Progenitor cell of endocrine pancreas (in vitro differentiated cells): ENCODE data around the gene PYM1. TPM values are rescaled to one million over a fixed set of nuclear protein-coding genes. Genes with fewer than 3 reads are reported as not detected.

ENCODE experiments used
- DNase-seq: peaks from one replicate; pipeline ENCODE4 v3.0.0; 2021; ENCODE audit warnings: low spot score; ENCODE audit not compliant: unreplicated experiment
- H3K27ac Mint-ChIP-seq: 2 replicates; pipeline ENCODE4 v1.8.0; 2021; ENCODE audit warnings: mild to moderate bottlenecking, moderate library complexity, mixed read lengths
- H3K27me3 Mint-ChIP-seq: 2 replicates; pipeline ENCODE4 v1.8.0; 2021; ENCODE audit warnings: mixed read lengths
- H3K36me3 Mint-ChIP-seq: 2 replicates; pipeline ENCODE4 v1.8.0; 2022; ENCODE audit warnings: mixed read lengths; ENCODE audit not compliant: insufficient read depth
- H3K4me1 Mint-ChIP-seq: 2 replicates; pipeline ENCODE4 v1.8.0; 2021; ENCODE audit warnings: low read depth, mixed read lengths
- H3K4me3 Mint-ChIP-seq: 2 replicates; pipeline ENCODE4 v1.8.0; 2021; ENCODE audit warnings: low read depth, mild to moderate bottlenecking, moderate library complexity, mixed read lengths
- H3K9me3 Mint-ChIP-seq: 2 replicates; pipeline ENCODE4 v1.8.0; 2021; ENCODE audit warnings: low read depth, mixed read lengths
- CTCF ChIP-seq: fragments of 200-600 bp; sonication (generic); IDR thresholded peaks from one replicate; pipeline ENCODE4 v1.5.0; 2021; ENCODE audit warnings: antibody characterized with exemption, mild to moderate bottlenecking; ENCODE audit not compliant: unreplicated experiment
- long read RNA-seq: library from polyadenylated mRNA; unstranded; transcript quantifications from one replicate; pipeline ENCODE4 v2.0.0, GENCODE V29; 2020
- total RNA-seq: library from RNA; stranded (reverse); gene quantifications from 2 replicates; pipeline ENCODE4 v1.2.1, GENCODE V29; 2021

Gene PYM1
- total RNA-seq = 38.0 and 42.8 TPM in 2 replicates
- long read RNA-seq, transcript PYM1-203 (3 exons, 1,226 nt) = major isoform, 18 of 29 reads
- long read RNA-seq, transcript PYM1-202 (3 exons, 1,073 nt) = minor isoform, 7 of 29 reads
- long read RNA-seq, partial matches to known transcripts = 0 of 29 reads
- long read RNA-seq, other reads (novel, unspliced or antisense) = 2 of 29 reads

DNA sequence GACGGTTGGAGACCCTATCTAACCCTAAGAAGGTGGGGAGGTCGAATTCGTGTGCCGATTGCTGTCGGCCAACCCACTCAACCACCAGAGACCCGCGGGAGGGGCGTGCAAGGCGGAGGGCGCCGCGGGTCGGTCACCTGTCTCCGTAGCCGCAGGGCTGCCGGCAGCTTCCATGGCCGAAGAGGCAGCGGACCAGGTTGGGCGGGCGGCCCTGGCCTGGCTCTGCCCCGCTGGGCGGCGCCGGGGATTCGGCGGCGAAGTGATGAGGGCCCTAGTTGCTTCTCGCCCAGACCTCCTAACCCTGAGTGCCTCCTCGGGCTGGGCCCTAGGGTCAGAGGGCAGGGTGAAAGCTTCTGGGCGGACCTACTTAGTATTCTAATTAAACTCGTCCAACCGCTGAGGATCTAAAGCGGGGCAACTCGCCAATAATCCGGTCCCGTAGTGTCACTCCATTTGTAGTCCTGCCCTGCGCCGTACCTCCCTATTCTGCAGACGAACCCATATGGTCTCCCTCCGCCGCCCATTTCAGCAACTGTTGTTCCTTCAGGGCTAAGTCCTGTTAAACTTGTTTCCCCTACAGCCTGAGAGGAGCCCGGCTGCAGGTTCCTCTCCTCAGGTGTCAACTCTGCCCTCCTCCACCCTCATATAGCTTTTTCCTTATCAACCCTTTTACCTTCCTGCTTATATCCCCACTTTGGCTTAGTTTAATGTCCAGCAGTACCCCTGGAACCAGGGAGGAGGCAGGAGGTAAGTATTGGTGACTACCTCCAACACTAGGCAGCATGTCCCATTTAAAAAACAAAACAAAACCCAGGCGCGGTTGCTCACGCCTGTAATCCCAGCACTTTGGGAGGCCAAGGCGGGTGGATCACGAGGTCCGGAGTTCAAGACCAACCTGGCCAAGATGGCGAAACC, at the start of gene PYM1:
Gene PYM1, minus strand, starts transcription at position 307 of the 915 bp plus-strand sequence. Its CDS starts 133 bp downstream, at position 174.
- Mint-ChIP-seq H3K27ac (peak within 1 kb of the TSS; percentile 99), H3K4me3 (peak within 1 kb of the TSS; percentile 99), H3K4me1 (peaks cover 31% of the 10 kb centered on the region), H3K36me3 (peaks cover 2% of the 10 kb centered on the region), H3K27me3 (peaks cover 13% of the 10 kb centered on the region), H3K9me3 (no peaks in the 10 kb centered on the region)
- DNase-seq = peak; percentile 44
- TF ChIP-seq CTCF = peak; percentile 6

DNA sequence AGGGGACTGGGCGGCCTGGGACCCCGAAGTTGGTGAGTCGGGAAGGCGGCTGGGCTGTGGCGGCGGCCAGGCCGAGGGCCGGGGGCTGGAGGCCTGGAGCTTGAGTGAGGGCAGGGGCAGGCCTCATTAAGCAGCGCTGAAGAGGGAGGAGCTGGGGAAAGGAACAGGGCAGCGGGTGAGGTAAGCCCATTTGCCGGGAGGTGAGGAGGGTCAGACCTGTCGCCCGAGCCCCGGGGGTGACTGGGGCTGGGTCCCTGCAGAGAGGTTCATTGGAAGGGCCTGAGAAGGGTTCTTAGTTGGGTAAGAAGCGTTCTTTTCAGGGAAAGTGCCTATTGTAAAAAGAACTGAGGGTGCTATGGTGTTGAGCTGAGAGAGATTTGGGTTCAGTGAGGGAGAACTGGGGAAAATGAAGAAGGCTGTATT, 46.6 kb upstream of the PYM1 start:
- Mint-ChIP-seq H3K9me3 (no peaks in the 10 kb centered on the region), H3K4me3 (no peak overlapping the region), H3K36me3 (peaks cover 10% of the 10 kb centered on the region), H3K4me1 (peaks cover 3% of the 10 kb centered on the region), H3K27me3 (no peaks in the 10 kb centered on the region), H3K27ac (no peak overlapping the region)
- TF ChIP-seq CTCF = no peak
- peak; percentile 55 for DNase-seq

DNA sequence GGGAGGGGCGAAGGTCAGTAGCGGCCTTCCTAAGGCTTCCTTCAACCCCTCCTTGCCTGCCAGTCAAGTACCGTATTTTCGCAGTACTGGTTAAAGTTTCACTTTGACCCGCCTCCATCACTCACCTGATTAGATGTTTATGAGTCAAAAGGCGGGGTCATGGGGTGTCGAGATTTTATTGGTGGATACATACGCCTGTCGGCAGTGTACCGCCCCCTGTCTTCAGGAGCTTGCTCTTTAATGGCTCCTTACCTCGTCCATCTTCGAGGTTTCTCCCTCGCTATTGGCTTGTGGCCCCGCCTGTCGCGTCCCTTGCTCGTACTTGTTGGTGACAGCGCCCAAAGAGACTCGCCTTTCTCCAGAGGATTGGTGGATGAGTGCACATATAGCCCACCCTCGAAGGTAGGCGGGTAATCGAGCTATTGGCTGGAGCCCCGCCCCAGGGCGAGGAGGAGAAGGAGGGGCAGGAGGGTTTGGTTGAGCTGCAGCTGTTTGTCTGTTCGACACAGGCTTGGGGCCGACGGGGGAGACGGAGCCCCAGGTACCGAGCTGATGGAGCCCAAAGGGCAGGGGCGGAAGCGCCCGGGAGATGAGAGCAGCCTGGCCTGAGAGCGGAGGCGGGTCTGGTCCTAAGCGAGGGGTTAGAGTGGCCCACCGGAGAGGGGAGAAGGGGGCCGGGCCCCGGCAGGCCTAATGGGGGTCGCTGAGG, 46.1 kb upstream of the PYM1 start, which contains the start of gene RAB5B:
Gene RAB5B, plus strand, starts transcription at position 480 of the 709 bp plus-strand sequence. CDS start 12,883 bp downstream, outside the sequence.
- peaks cover 11% of the 10 kb centered on the region for H3K36me3 Mint-ChIP-seq
- H3K27me3 Mint-ChIP-seq = no peaks in the 10 kb centered on the region
- DNase-seq = peak; percentile 95
- H3K9me3 Mint-ChIP-seq = no peaks in the 10 kb centered on the region
- H3K27ac Mint-ChIP-seq = no peak within 1 kb of the TSS
- peaks cover 3% of the 10 kb centered on the region for H3K4me1 Mint-ChIP-seq
- no peak for TF ChIP-seq CTCF
- no peak within 1 kb of the TSS for H3K4me3 Mint-ChIP-seq

DNA sequence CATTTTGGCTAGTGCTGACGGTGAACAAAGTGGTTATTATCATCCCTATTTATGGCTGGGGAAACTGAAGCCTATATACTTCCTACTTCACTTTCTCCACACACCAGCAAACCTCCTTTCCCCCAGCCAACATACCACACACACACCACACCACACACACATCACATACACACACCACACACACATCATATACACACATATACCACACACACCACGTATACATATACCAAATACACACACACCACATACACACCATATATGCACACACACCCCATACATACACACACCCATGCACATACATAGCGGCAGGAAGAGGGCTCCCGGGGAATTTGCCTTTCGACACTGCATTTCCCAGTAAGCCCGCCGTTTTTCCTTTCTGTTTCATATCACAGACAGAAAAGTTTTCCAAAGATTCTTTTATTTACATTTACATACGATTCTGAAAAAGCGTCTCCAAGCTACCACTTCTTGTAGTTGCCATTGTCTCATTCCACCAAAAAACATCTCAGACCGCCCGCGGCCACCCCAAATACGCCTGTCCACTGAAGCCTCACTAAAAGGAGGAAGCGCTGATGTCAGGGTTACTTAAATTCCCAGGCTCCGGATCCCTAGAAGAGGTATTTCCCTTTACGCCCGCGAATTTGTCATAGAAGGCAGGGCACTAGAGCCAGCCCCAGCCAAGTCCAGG, 45.4 kb upstream of the PYM1 start:
- H3K4me1 Mint-ChIP-seq = peaks cover 9% of the 10 kb centered on the region
- H3K4me3 Mint-ChIP-seq = no peak overlapping the region
- no peaks in the 10 kb centered on the region for H3K9me3 Mint-ChIP-seq
- H3K36me3 Mint-ChIP-seq = peaks cover 8% of the 10 kb centered on the region
- H3K27ac Mint-ChIP-seq = no peak overlapping the region
- TF ChIP-seq CTCF = no peak
- no peak for DNase-seq
- H3K27me3 Mint-ChIP-seq = no peaks in the 10 kb centered on the region
